Measurements from ENCODE around the gene PMEL.

- TF ChIP-seq CTCF (IDR thresholded peaks at IDR 0.05) (no peak), MXI1 (IDR thresholded peaks at IDR 0.05; ENCODE audit: low read depth, low read length) (no peak), JUND (IDR thresholded peaks at IDR 0.05) (no peak), EP300 (IDR thresholded peaks at IDR 0.05; ENCODE audit: borderline replicate concordance in 1 of 2, low read depth in 1 of 2, low read length in 1 of 2) (no peak), TAF1 (IDR thresholded peaks at IDR 0.05; ENCODE audit: borderline replicate concordance, low read depth, low read length) (no peak), NFIC (IDR thresholded peaks at IDR 0.05; ENCODE audit: borderline replicate concordance) (no peak), POLR2AphosphoS5 (IDR thresholded peaks at IDR 0.05; ENCODE audit: low read depth, low read length) (no peak), RAD21 (IDR thresholded peaks at IDR 0.05; ENCODE audit: low read length) (no peak), SIN3A (IDR thresholded peaks at IDR 0.05; ENCODE audit: borderline replicate concordance, low read depth, low read length) (no peak)
Measured at GRCh38 chr12:55942577-55943136, 23.2 kb downstream of the PMEL start.

Measured in SK-N-SH (cell line).